SK-N-SH treated with all-trans-retinoic acid at 6 μM for 48 hours (cell line): ENCODE results near the gene SLC6A19.

ENCODE experiments used
- CSDC2 ChIP-seq: fragments of 250-450 bp; sonication (Bioruptor Pico); IDR thresholded peaks from 2 replicates; pipeline ENCODE4 v1.5.0; 2020; ENCODE audit warnings: mild to moderate bottlenecking, moderate library complexity
- ESRRG ChIP-seq: fragments of 250-450 bp; sonication (Bioruptor Pico); IDR thresholded peaks from 2 replicates; pipeline ENCODE4 v1.6.1; 2021; ENCODE audit warnings: mild to moderate bottlenecking
- OSR1 ChIP-seq: fragments of 250-450 bp; sonication (Bioruptor Pico); IDR thresholded peaks from 2 replicates; pipeline ENCODE4 v1.8.0; 2022; ENCODE audit warnings: moderate library complexity, mild to moderate bottlenecking, inconsistent platforms
- RARB ChIP-seq: fragments of 250-450 bp; sonication (Bioruptor Pico); IDR thresholded peaks from 2 replicates; pipeline ENCODE4 v1.8.0; 2021; ENCODE audit warnings: mild to moderate bottlenecking, moderate library complexity
- SNAI2 ChIP-seq: fragments of 250-450 bp; sonication (Bioruptor Pico); IDR thresholded peaks from 2 replicates; pipeline ENCODE4 v1.5.0; 2020; ENCODE audit warnings: mild to moderate bottlenecking, moderate library complexity
- ZFP30 ChIP-seq: fragments of 450-650 bp; formaldehyde crosslinking; IDR thresholded peaks from 2 replicates; pipeline ENCODE4 v1.5.0; 2022; ENCODE audit warnings: mild to moderate bottlenecking, moderate library complexity
- ZNF70 ChIP-seq: fragments of 450-650 bp; formaldehyde crosslinking; IDR thresholded peaks from 2 replicates; pipeline ENCODE4 v1.5.0; 2020; ENCODE audit warnings: mild to moderate bottlenecking, moderate library complexity
- ZNF8 ChIP-seq: fragments of 450-650 bp; formaldehyde crosslinking; IDR thresholded peaks from 2 replicates; pipeline ENCODE4 v1.5.0; 2020; ENCODE audit warnings: mild to moderate bottlenecking, moderate library complexity
- TF ChIP-seq, protein P1 (sequence below): fragments of 250-450 bp; sonication (Bioruptor Pico); IDR thresholded peaks from 2 replicates; pipeline ENCODE4 v1.5.1; 2021; ENCODE audit warnings: mild to moderate bottlenecking, moderate library complexity
- TF ChIP-seq, protein P2 (sequence below): fragments of 250-450 bp; sonication (Bioruptor Pico); IDR thresholded peaks from 2 replicates; pipeline ENCODE4 v1.5.1; 2020; ENCODE audit warnings: low read depth, mild to moderate bottlenecking, moderate library complexity

DNA sequence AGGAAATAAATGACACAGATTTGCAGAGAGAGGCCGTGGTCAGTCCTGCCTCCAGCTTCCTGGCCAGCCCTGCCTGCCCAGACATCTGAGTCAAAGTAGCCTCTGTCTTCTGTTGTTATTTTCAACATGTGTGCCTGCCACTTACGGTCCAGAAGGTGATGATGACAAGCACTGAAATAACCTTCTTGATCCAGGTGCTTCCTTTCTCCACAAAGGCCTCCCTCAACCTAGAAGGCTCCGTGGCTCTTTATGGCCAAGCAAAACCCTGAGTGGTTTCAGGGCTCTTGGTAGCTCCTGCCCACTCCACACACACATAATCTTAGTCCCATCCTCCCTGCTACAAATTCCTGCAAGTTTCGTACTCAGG lies 34.1 kb upstream of the SLC6A19 start:
- TF ChIP-seq ZNF8 (CRISPR knock-in tag), result no peak
- TF ChIP-seq ZFP30 (CRISPR knock-in tag), result no peak
- no peak for TF ChIP-seq ZNF70 (CRISPR knock-in tag)
- TF ChIP-seq, protein P1, sequence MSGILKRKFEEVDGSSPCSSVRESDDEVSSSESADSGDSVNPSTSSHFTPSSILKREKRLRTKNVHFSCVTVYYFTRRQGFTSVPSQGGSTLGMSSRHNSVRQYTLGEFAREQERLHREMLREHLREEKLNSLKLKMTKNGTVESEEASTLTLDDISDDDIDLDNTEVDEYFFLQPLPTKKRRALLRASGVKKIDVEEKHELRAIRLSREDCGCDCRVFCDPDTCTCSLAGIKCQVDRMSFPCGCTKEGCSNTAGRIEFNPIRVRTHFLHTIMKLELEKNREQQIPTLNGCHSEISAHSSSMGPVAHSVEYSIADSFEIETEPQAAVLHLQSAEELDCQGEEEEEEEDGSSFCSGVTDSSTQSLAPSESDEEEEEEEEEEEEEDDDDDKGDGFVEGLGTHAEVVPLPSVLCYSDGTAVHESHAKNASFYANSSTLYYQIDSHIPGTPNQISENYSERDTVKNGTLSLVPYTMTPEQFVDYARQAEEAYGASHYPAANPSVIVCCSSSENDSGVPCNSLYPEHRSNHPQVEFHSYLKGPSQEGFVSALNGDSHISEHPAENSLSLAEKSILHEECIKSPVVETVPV (CRISPR knock-in tag), result no peak
- TF ChIP-seq RARB, result no peak
- TF ChIP-seq ESRRG (CRISPR knock-in tag), result no peak
- no peak for TF ChIP-seq CSDC2 (CRISPR knock-in tag)
- TF ChIP-seq, protein P2, sequence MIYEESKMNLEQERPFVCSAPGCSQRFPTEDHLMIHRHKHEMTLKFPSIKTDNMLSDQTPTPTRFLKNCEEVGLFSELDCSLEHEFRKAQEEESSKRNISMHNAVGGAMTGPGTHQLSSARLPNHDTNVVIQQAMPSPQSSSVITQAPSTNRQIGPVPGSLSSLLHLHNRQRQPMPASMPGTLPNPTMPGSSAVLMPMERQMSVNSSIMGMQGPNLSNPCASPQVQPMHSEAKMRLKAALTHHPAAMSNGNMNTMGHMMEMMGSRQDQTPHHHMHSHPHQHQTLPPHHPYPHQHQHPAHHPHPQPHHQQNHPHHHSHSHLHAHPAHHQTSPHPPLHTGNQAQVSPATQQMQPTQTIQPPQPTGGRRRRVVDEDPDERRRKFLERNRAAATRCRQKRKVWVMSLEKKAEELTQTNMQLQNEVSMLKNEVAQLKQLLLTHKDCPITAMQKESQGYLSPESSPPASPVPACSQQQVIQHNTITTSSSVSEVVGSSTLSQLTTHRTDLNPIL (CRISPR knock-in tag), result no peak
- TF ChIP-seq SNAI2 (CRISPR knock-in tag), result no peak
- no peak for TF ChIP-seq OSR1 (CRISPR knock-in tag)
